ENCODE data around the gene ZNRD2. TPM values are rescaled to one million over a fixed set of nuclear protein-coding genes. Genes with fewer than 3 reads are reported as not detected.

Gene ZNRD2
- 37.1 and 50.3 TPM in 2 replicates for total RNA-seq

GRCh38 chr11:65569973-65570918 lies at the start of gene ZNRD2:
Gene ZNRD2, plus strand, starts transcription at chr11:65570477. Its CDS starts 15 bp downstream, at chr11:65570492.

DNA sequence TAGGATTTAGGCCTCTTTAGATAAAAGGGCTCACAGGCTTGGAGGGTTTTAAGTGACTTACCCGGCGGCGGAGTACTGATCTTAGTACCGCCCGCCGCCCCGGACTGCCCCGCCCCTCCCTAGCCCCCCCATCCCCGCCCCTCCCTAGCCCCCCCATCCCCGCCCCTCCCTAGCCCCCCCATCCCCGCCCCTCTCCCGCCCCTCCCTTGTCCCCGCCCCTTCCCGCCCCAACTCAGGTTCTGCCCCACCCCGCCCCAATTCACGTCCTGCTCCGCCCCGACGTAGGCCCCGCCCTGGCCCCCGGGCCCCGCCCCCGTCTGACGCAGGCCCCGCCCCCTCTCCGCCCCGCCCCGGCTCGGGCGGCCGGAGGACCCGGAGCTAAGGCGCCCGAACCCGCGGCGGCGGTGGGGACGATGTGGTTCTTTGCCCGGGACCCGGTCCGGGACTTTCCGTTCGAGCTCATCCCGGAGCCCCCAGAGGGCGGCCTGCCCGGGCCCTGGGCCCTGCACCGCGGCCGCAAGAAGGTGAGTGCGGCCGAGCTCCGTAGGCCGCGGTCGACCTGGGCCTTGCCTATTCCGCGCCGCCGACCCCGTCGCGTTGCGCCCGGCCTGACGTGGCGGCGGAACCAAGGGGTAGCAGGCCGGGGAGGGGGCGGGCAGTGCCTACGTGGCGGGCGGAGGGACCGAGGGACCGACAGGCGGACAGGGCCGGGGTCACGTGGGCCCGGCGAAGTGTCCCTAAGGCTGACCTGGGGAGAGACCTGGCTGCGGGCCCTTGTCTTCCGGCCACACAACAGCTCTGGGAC lies 45.3 kb upstream of the ZNRD2 start, which contains the start of gene SCYL1:
TSS of gene SCYL1 (plus strand) at position 343 of the 805 bp plus-strand sequence. CDS start at position 414, 71 bp downstream.

DNA sequence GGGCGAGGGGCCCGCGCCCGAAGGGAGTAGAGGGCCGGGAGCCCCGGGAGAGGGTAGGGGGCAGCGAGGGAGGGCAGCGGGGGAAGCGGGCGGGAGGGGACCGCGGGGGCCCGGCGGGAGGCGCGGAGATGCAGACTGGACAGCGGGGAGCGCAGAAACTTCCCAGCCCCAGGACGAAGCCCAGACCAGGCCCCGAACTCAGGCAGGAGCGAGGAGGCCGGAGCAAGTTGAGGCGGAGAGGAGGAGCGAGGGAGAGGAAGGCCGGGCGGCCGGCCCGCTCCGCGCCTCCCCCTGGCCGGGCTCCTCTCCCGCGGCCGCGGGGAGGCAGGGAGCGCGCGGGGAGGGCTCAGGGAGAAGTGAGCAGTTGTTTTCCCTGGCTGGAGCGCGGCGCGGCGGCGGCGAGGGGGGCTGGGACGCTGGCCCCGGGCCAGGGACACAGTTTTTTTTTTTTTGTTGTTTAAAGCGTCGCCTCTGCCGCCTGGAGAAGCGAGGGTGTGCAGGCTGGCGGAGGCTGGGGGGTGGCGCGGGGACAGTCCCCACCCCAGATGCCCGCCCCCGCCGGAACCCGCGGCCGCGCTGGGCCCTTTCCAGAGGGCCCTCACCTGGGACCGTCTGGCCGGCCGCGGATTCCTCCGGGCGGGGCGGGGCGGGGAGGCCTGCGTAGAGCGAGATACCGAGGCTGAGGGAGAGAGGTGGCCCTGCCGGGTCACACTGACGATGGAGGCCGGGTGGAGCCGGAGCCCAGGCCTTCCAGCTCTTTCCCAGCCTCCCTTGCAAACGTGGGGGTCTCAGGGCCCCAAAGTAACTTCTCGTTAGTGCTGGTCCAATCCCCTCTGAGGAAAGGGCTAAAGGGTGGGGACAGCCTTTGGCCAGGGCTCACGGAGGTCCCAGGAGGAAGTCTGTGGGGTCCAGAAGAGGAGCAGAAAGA lies 12.0 kb upstream of the ZNRD2 start, which contains the start of gene LTBP3:
TSS of gene LTBP3 (minus strand) at position 358 of the 928 bp plus-strand sequence. CDS start 400 bp downstream, outside the sequence.

DNA sequence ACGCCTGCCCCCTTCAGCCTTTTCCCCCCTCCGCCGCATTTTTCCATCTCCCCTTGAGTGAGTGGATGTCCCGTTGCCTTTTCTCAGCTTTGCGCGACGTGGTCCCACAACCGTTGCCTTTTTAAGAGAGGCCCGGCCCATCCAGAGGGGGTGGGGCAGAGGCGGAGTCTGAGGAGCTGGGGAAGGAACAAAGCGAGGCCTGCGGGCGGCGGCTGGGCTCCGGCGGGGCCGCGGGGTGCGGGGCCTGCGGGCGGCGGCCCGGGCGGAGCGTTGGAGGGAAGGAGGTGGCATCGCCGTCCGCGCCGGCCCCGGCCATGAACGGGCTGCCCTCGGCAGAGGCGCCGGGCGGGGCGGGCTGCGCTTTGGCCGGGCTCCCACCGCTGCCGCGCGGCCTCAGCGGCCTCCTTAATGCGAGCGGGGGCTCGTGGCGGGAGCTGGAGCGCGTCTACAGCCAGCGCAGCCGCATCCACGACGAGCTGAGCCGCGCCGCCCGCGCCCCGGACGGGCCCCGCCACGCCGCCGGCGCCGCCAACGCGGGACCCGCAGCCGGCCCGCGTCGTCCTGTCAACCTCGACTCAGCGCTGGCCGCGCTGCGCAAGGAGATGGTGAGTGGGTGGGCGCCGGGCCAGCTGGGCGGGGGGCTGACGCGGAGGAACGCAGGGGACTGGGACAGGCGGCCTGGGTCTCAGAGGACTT lies 2.2 kb downstream of the ZNRD2 start, which contains the start of gene FAM89B:
TSS of gene FAM89B (plus strand) at position 183 of the 696 bp plus-strand sequence. CDS start at position 315, 132 bp downstream.

DNA sequence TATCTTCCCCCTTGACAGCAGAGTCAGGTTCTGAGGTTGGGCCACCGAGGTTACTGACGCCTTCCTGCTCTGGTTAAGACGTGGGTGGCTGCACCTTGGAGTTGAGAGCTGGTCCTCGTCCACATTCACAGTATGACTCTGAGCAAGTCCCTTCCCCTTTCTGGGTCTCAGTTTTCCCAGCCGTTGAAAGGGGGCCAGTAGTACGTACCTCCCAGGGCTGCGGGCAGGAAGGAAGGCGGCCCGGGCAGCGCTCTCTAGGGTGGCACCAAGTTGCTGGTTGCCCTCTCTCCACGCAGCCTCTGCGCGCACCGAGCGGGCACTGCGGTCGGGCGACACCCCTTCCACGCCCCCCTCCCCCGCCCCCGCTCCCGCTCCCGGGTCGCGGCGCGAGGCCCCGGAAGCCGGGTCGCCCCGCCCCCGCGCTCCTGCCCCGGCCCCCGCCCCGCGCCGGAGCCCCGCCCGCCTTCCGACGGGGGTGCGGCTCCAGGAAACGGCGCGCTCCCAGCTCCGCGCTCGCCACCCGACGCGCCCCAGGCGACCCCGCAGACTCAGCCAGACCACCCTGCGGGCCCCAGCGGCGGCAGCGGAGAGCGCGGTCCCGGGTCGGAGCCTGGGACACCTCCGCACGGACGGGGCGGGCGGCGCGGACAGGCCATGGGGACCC lies 5.4 kb downstream of the ZNRD2 start, which contains the start of gene EHBP1L1:
TSS of gene EHBP1L1 (plus strand) at position 486 of the 664 bp plus-strand sequence. CDS start 250 bp downstream, outside the sequence.

GRCh38 chr11:65595543-65596281 lies 25.4 kb downstream of the ZNRD2 start, which contains the start of gene KCNK7:
Gene KCNK7, minus strand, starts transcription at chr11:65595800. Its CDS starts 28 bp downstream, at chr11:65595772.

DNA sequence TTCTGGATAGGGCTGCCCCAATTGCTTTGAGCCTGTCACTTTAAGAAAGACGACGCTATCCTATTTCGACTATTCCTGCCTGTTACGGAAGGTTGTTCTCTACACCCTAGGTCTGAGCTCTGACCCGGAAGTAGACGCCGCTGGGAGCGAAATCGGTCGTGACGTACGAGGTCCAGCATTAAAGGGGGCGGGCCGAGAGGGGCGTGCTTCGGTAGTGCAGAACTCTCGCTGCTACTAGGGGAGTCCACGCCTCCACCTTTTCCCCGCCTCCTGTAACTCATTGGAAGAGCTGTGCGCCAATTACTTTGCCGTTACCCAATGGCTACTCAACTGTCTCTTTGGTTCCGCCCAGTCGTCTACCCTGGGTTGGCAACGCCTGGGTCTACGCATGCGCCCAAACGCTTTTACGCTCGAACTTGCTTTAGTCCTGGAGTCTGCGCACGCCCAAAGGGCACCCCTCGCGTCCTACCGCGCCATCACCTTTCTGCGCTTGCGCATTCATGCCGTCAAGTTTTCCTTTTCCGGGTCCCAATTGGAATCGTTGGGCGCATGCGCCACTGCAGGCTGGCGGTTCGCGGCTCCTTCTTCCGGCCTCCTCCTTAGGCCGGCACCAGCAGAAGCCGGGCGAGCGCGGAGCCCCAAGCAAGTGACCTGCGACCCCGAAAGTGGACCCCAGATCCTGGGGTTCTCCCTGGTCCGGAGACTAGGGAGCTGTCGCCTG lies 45.1 kb downstream of the ZNRD2 start, which contains the start of gene PCNX3:
TSS of gene PCNX3 (plus strand) at position 548 of the 721 bp plus-strand sequence. CDS start 536 bp downstream, outside the sequence.

Other genes starting within 250 kb of the ZNRD2 start
- gene DPF2, start 236.6 kb upstream of the ZNRD2 start, total RNA-seq = 32.4 and 36.6 TPM in 2 replicates
- gene TIGD3, start 215.7 kb upstream of the ZNRD2 start, total RNA-seq = 0.12 TPM in 1 of 2 replicates, not detected in the other
- 2.1 and 3.5 TPM in 2 replicates for gene SLC25A45, start 187.8 kb upstream of the ZNRD2 start, total RNA-seq
- 28.1 and 50.2 TPM in 2 replicates for gene FRMD8, start 183.8 kb upstream of the ZNRD2 start, total RNA-seq
- 34.4 and 45.6 TPM in 2 replicates for gene NEAT1, start 147.7 kb upstream of the ZNRD2 start, total RNA-seq
- 1,267 and 1,769 TPM in 2 replicates for gene MALAT1, start 71.4 kb upstream of the ZNRD2 start, total RNA-seq
- gene SCYL1, start 45.4 kb upstream of the ZNRD2 start, total RNA-seq = 69.6 and 125 TPM in 2 replicates
- 165 and 206 TPM in 2 replicates for gene LTBP3, start 12.1 kb upstream of the ZNRD2 start, total RNA-seq
- gene FAM89B, start 2.1 kb downstream of the ZNRD2 start, total RNA-seq = 63.5 and 65.5 TPM in 2 replicates
- gene EHBP1L1, start 5.6 kb downstream of the ZNRD2 start, total RNA-seq = 37.3 and 97.9 TPM in 2 replicates
- 0.09 and 1.2 TPM in 2 replicates for gene KCNK7, start 25.3 kb downstream of the ZNRD2 start, total RNA-seq
- 28.9 and 30.2 TPM in 2 replicates for gene MAP3K11, start 43.7 kb downstream of the ZNRD2 start, total RNA-seq
- 29.4 and 35.4 TPM in 2 replicates for gene PCNX3, start 45.3 kb downstream of the ZNRD2 start, total RNA-seq
- 15.8 and 28.9 TPM in 2 replicates for gene SIPA1, start 67.6 kb downstream of the ZNRD2 start, total RNA-seq
- 36.7 and 42.9 TPM in 2 replicates for gene RELA, start 92.4 kb downstream of the ZNRD2 start, total RNA-seq
- 24.8 and 29.6 TPM in 2 replicates for gene KAT5, start 141.8 kb downstream of the ZNRD2 start, total RNA-seq
- gene RNASEH2C, start 150.3 kb downstream of the ZNRD2 start, total RNA-seq = 52.8 and 80.4 TPM in 2 replicates
- 8.9 and 13.4 TPM in 2 replicates for gene AP5B1, start 210.5 kb downstream of the ZNRD2 start, total RNA-seq
- not detected in 2 replicates for gene OVOL1, start 216.6 kb downstream of the ZNRD2 start, total RNA-seq

All from pericardium fibroblast (primary cell).